Measurements from ENCODE around the gene GNAQ.
"Not testable (repeated sequence)": the region's sequence is repeated elsewhere in the genome, so short reads cannot be mapped to it uniquely, and the experiment has no call there.

GNAQ gene

DNA sequence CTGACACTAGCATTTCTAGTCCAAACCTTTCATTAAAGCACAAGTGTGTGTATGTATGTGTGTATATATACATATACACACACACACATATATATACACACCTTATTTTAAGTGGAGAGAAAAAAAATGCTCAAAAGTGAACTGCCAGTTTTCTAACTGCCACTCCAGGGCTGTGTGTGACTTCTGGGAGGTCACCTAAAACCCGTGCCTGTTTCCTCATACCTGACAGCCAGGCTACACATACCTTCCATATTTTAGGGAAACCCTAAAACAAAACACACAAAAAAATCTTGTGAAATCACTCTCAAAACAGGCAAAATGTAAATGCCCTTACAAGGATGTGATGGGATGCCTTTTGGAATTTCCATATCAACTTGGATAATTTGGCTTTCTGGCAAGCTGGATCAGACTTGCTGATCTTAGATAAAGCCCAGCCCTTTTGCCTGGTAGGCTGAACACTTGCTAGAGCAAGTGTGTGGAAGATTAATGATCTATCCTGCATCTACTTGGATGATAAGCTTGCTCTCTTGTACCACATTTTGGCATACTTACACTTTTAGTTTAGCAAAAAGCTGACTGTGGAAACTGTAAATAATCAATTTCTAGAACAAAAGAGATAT is 127.8 kb downstream of the GNAQ start:
- peak; percentile 67 for DNase-seq (ENCODE audit: low read depth)

DNA sequence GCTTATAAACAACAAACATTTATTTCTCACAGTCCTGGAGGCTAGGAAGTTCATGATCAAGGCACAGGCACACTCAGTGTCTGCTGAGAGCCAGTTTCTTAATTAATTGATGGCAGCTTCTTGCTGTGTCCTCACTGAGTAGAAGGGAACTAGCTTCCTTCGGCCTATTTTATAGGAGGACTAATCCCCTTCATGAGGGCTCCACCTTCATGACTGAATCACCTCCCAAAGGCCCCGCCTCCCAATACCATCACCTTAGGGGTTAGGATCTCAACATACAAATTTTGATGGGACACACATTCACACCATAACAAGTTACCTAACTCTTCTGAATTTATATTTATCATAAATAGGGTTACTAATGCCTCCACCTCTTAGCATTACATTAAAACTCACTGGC is 129.8 kb downstream of the GNAQ start:
- no peak for DNase-seq (ENCODE audit: low read depth)

DNA sequence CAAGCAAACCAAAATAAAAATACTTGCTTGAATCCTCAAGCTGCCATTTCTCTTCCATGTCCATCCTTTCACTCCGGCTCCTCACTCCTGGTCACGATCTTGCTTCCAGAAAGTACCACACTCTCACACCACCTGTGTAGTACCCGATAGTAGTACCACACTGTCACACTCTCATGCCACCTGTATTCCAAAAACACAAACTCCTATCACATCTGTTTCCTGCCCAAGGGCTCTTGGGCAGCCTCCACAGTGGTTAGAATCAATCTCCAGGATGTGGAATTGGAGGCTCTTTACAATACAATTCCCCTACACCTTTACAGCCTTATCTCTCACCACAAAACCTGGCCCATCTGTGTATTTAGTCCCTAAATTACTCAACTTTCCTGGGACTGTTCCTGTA is 130.6 kb downstream of the GNAQ start:
- DNase-seq (ENCODE audit: low read depth), result no peak

DNA sequence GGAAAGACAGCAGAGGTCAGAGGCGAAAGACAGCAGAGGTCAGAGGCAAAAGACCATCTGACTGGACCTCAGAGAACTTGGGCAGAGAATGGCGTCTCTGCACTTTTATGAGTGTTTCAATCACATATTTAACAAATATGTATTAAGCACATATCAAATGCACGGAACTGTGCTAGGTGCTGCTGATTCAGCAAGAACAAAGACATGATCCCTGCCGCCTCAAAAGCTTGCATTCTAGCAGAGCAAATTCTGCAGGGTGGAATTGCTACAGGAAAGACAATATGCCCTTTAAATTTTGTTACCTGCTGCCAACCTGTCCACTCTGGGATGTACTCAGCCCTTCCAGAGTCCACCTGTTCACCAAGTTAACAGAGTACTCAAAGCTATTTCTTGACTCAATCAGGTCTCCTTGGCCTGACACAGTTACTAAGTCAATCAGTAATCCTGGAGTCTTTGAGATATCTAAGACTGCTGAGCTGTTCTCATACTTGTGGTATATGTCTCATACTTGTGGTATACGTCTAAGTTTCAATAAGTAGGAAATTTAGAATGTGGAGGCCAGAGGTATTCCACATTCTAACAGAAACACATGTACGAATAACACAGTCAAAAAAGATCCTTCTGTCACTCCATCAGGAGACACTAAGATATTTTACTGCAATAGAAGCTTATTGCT is 131.8 kb downstream of the GNAQ start:
- peak; percentile 84 for DNase-seq (ENCODE audit: low read depth)

DNA sequence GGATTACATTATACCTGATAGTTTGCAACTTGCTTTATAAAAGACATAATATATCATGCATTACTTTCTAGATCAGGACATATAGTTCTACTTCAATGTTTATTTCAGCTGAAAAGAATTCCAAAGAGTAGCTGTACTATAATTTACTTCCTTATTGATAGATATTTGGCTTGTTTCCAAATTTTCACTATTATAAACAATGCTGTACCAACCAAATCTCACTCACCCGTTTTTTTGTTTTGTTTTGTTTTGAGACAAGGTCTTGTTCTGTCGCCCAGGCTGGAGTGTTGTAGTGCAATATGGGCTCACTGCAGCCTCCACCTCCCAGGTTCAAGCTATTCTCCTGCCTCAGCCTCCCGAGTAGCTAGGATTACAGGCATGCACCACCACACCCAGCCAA is 132.7 kb downstream of the GNAQ start:
- DNase-seq (ENCODE audit: low read depth), result no peak

DNA sequence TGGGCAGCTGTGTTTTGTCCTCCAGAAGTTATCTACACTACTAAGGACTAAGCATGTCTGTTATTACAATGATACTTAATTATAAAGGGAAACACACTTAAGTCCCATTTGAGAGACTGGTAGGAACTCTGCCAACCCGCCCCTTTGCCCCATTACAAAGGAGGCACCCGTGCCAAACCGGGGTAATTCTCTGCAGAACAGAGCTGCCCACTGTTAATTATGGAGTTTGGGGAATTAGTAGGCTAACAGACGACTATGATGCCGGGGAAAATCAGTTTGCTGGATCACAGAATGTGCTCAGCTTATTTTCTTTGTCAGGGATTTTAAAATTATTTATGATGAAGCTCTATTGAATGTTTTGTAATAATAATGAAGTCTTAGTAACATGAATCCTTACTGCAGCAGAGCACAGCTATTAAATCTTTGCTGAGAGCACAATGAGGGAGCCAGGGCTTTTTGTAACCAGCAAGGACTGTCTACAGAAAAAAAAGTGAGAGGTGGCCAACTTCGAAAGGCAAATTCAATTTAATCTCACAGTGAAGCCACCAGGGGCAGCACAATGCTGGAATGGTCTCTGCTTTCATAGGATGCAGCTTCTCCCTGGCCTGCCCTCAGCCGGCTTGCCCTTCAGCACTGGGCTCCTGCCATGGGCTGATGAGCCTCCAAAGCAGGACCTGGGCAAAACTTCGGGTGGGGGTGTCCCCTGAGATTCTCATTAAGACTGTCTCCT is 134.5 kb downstream of the GNAQ start:
- no peak for DNase-seq (ENCODE audit: low read depth)

DNA sequence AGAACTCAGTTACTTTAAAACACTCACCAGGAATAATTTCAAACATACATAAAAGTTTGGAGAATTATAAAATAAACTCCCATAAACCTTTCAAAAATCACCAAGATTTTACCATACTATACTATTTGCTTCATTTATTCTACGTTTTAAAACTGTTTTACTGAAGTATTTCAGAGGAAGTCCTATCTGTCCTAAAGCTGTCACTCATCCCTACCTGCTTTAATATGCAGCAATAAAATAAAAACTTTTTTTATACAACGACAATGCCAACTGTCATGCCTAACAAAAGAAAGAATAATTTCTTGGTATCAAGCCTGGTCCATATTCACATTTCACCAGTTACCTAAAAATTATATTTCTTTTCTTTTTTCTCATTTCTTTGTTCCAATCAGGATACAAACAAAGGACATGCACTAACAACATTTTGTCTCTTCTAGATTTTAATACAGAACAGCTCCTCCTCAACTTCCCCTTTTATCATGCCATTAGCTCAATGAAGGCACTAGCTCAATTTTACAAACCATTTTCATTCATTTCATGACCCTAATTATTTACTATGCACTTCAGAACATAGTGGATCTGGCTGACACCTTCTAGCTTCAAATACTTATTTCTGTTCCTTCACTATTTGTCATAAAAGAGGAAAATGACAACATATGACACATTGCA is 135.2 kb downstream of the GNAQ start:
- DNase-seq (ENCODE audit: low read depth), result no peak

DNA sequence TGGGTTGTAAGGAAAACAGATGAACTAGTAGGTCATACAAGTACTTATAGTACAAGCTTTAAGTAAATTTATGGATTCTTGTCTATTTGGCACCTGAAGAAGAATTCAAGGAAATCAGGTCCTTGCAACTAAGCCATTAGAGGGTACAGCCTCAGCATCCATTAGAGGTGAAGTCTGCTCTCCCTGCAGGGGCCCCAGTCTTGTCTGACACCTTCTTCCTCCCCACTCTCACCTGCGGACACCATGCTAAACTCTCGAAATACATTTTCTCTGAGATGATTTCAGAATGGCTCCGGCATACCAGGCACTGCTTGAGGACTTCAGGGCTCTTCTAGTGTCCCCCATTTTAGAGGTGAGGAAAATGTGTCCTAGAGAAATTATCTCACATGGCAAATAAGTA is 137.9 kb downstream of the GNAQ start:
- no peak for DNase-seq (ENCODE audit: low read depth)

DNA sequence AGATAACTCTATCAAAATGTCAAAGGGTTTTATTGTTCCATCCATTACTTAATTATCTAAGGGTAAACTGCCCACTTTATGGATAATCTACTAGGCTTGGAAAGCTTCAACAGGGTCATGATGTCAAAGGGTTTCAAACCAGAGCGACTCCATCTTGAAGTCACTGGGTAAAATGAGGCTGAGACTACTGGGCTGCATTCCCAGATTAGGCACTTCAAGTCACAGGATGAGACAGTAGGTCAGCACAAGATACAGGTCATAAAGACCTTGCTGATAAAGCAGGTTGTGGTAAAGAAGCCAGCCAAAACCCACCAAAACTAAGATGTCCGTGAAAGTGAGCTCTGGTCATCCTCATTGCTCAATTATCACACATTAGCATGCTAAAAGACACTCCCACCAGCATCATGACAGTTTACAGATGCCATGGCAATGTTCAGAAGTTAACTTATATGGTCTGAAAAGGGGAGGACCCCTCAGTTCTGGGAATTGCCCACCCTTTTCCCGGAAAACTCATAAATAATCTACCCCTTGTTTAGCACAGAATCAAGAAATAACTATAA is 138.6 kb downstream of the GNAQ start:
- DNase-seq (ENCODE audit: low read depth), result no peak

DNA sequence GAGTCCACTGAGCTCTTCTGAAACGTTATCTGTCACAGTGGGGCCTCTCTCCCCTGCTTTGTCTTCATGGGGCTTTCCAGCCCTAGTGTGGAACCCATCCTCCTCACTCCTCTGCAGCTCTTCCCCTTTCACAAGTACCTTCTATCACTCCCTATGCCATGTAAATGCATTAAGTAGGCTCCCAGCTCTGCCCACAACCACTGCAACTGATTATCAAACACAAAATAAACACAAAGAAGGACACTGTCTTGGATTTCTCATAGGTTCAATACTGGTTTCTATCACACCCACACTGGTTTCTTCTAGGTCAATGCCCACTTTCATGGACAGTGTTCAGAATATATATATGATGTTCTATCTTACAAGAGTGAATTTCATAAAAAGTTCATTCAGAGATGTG is 139.4 kb downstream of the GNAQ start:
- DNase-seq (ENCODE audit: low read depth), result no peak

DNA sequence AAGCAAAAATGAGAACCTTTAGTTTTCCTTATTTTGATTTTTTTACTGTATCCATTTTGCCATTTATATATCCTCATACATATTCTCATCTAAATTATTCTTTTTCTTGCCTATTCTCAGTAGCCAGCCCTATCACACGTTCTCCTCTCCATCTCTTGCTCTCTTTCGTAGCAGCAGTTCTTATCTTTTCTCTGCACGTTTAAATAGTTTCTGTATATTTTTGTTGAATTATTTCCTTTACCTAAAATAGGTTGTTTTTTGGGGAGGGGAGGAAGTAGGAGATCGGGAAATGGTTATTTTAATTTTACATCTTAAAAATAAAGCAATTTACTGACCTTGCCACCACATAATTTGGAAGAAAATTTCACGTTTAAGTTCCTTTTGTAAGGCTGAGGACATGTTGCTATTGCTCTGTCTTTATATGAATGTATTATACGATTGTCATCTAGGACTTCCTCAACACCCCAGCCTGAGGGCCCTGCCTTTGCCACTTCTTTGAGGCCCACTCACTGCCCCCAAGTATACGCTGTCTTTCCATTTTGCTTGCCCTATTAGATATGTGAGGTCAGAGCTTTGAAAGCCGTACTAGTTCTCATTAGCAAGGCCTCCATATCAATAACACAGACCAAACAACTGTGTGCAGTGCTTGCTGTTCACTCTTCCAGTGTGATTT is 140.3 kb downstream of the GNAQ start:
- DNase-seq (ENCODE audit: low read depth), result no peak

DNA sequence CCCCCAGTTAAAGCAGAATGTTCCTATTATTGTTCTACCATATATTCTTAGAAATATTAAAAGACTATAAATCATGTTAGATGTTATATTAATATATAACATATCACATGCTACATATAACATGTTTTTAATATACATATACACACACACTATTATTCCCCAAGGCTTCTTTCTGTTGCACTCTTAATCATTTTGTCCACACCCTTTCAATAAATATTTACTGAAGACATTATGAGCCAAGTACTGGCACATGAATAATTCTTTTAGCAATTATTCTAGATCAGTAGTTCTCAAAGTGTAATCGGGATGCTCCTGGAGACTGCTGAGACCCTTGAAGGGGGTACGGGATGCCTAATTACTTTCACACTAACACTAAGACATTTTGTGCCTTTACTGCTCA is 143.9 kb downstream of the GNAQ start:
- no peak for DNase-seq (ENCODE audit: low read depth)

DNA sequence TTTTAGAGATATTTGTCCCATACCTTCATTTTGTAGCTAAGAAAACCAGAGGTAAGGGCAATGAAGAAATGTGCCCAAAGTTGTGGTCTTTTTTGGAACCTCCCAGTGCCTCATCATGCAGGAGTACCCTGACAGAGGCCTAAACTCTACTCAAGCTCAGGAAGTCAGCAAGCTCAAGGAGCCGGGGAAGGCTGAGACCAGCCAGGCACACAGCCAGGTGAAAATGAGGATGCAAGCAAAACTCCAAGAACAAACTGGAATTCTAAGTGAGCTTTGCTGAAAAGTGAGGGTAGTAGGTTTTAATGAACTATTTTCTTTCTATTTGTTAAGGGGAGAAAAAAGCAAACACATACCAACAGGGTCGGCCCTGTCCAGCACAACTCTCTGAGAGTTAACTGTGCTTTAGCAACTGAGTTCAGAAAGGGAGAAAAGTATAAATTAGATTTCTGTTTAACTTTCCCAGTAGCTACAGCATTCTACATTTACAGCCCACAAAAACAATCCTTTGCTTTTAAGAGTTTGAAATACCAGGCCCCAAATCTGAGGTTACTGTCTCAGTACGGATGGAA is 146.4 kb downstream of the GNAQ start:
- DNase-seq (ENCODE audit: low read depth), result no peak

DNA sequence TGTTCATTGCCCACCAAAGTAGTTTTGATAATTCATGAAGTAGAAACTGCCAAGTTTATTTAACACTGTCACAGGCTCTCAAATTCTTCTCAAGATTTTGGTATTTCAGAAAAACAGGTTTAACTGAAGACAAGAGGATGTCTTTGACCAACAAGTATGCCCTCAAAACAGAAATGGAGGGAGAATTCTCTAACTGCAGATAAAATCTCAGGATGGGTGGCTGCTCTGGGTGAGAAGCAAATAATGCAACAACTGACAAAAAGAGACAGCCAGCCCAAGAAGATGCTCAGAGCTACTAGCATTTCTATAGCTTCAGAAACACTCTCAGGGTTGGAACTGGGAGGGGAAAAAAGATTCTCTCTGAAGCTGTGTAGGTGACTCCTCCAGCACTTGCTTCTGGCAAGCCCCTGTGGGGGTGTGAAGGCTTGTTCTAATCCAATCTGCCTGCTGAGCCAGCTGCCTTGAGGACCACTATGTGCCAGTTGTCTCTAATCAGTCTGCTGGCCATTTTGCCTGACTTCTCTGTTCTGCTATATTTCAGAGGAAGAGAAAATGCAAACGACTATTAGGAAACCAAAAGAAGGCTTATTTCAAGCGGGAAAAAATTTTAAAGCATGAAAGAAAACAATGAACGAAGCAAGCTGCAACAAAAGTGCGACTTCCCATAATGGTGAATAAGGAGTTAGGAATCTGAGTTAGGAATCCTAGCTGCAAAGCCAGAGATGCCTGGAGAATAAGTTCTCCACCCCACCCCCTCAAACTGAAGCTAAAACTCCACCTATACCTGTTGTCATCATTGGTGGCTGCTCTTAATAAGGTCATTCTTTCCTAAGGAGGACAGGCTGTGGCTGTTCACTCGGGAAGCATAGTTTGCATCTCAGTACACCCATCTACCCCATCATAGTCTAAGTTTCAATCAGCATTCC is 147.5 kb downstream of the GNAQ start:
- DNase-seq (ENCODE audit: low read depth), result peak; percentile 78

DNA sequence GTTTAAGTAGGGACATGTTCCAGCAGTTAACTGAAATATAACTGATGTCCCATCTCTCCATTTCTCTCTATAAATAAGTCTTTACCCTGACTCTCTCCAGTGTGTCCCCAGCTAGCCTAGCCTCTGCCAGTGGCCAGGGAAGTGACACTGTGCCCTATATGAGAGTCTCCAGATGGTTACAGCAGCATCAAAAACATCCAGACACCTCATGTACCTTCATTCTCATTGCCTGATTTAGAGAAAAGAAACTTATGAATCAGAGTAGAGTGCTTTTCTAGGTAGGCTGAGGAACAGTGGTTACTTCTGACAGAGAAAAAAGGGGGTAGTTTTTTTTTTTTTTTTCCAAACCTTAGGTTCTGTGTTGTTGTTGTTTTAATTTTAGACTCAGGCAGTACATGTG is 148.5 kb downstream of the GNAQ start:
- no peak for DNase-seq (ENCODE audit: low read depth)

DNA sequence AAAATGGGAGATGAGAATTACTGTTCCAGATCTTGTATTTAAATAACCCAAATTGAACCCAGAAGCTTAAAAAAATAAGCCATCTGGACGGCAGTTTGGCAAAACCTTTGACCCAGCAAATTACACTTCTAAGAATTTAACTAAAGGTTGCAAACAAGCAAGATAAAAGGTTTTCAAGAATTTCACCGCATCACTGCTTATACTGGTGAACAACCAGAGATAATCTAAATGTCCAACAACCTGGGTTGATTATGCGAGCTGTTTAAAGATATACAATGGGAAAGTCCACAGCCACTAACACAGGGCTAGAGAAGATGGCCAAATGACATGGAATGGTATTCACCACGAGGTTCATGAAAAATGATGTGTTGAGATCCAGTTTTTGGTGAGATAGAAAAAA is 149.3 kb downstream of the GNAQ start:
- DNase-seq (ENCODE audit: low read depth), result no peak

DNA sequence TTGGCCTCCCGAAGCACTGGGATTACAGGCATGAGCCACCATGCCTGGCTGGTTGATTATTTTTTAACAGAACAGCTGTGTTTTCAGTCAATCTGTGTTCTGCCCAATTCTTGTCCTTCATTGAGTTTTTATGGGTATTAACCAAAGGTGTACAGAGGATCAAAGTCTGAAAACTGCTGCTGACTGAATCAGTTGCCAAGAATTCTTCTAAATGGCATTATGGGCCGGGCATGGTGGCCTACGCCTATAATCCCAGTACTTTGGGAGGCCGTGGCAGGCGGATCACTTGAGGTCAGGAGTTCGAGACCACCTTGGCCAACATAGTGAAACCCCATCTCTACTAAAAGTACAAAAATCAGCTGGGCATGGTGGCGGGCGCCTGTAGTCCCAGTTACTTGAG is 150.0 kb downstream of the GNAQ start:
- not testable (repeated sequence) for DNase-seq (ENCODE audit: low read depth)

DNA sequence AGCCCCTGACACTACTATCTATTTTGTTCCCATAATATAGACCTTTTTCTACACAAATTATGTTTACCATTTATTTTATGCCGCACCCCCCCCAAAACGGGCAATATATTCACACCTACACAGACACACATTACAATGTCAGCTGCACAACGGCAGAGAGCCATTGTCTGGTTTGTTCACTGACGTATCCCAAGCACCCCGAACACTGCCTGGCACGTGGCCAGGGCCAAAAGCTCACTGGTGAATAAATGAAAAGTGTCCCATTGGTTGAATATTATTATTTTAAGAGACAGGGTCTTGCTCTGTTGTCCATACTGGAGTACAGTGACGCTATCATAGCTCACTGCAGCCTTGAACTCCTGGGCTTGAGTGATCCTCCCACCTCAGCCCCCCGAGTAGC is 150.5 kb downstream of the GNAQ start:
- DNase-seq (ENCODE audit: low read depth), result no peak

DNA sequence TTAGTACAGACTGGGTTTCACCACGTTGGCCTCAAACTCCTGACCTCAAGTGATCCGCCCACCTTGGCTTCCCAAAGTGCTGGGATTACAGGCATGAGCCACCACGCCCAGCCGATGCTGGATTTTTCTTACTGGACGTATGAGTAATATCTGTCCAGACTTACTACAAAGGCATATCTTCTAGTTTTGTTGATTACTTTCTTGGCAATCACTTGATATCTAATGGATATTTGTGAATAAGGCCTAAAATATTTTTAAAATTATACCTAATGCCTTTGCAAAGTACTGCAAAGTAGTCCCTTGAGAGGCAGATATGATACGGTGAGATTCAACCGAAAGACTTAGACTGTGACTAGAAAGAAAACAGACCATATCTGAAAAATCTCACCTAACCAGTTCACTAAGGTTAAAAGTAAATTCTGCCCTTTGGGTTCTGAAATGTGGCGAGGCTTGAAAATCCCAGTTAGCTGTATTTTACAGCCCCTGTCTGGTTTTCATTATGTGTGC is 152.1 kb downstream of the GNAQ start:
- peak; percentile 21 for DNase-seq (ENCODE audit: low read depth)

DNA sequence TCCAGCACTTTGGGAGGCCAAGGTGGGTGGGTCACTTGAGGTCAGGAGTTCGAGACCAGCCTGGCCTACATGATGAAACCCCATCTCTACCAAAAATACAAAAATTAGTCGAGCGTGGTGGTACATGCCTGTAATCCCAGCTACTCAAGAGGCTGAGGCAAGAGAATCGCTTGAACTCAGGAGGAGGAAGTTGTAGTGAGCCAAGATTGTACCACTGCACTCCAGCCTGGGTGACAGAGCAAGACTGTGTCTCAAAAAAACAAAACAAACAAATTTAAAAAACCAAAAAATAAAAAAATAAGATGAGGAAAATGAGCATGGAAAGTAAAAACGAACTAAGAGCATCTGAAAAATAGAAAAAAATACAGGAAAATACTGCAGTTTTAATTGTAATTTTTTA is 152.8 kb downstream of the GNAQ start:
- not testable (repeated sequence) for DNase-seq (ENCODE audit: low read depth)
